HepG2 (cell line): ENCODE measurements around the gene TMEM174. TPM values are rescaled to one million over a fixed set of nuclear protein-coding genes. Genes with fewer than 3 reads are reported as not detected.

Source experiments
- CENPX ChIP-seq: sonication (generic); formaldehyde crosslinking; IDR thresholded peaks from 2 replicates; pipeline ENCODE4 v1.9.0; 2021; ENCODE audit warnings: mild to moderate bottlenecking, missing genetic modification reagents, moderate library complexity
- HDAC2 ChIP-seq: sonication (generic); formaldehyde crosslinking; IDR thresholded peaks from 2 replicates; pipeline ENCODE4 v1.4.0; 2020; ENCODE audit warnings: missing genetic modification reagents
- HNF1B ChIP-seq: sonication (generic); formaldehyde crosslinking; IDR thresholded peaks from 2 replicates; pipeline ENCODE4 v1.5.1; 2020; ENCODE audit warnings: mild to moderate bottlenecking, moderate library complexity, missing genetic modification reagents
- HOXA7 ChIP-seq: sonication (generic); formaldehyde crosslinking; IDR thresholded peaks from 2 replicates; pipeline ENCODE4 v1.8.1; 2022; ENCODE audit warnings: mild to moderate bottlenecking, missing genetic modification reagents, moderate library complexity
- KDM5B ChIP-seq: sonication (generic); formaldehyde crosslinking; IDR thresholded peaks from 2 replicates; pipeline ENCODE4 v1.4.0; 2020; ENCODE audit warnings: missing genetic modification reagents, mild to moderate bottlenecking, borderline replicate concordance
- PHF8 ChIP-seq: sonication (generic); formaldehyde crosslinking; IDR thresholded peaks from 2 replicates; pipeline ENCODE4 v1.5.0; 2020; ENCODE audit warnings: missing genetic modification reagents
- REL ChIP-seq: sonication (generic); formaldehyde crosslinking; conservative IDR thresholded peaks from 2 replicates; pipeline ENCODE4 v1.8.0; 2022; ENCODE audit warnings: mild to moderate bottlenecking, missing genetic modification reagents, moderate library complexity
- RELA ChIP-seq: sonication (generic); formaldehyde crosslinking; IDR thresholded peaks from 2 replicates; pipeline ENCODE4 v1.4.0; 2020; ENCODE audit warnings: missing genetic modification reagents
- SIX4 ChIP-seq: sonication (generic); formaldehyde crosslinking; IDR thresholded peaks from 2 replicates; pipeline ENCODE4 v1.4.0; 2020; ENCODE audit warnings: missing genetic modification reagents
- SMC3 ChIP-seq: IDR thresholded peaks from 2 replicates; pipeline ENCODE4 v1.6.1; 2011; ENCODE audit warnings: low read length, improper control_type of control experiment
- STAG1 ChIP-seq: sonication (generic); formaldehyde crosslinking; IDR thresholded peaks from 2 replicates; pipeline ENCODE4 v1.4.0; 2020; ENCODE audit warnings: missing genetic modification reagents
- TBL1XR1 ChIP-seq: fragments of 150-350 bp; IDR thresholded peaks from 2 replicates; pipeline ENCODE4 v1.6.1; 2014; ENCODE audit warnings: borderline replicate concordance, low read length; ENCODE audit not compliant: partially characterized antibody
- TEAD2 ChIP-seq: sonication (generic); formaldehyde crosslinking; IDR thresholded peaks from 2 replicates; pipeline ENCODE4 v1.9.0; 2021; ENCODE audit warnings: missing genetic modification reagents
- ZBTB7B ChIP-seq: sonication (generic); formaldehyde crosslinking; IDR thresholded peaks from 2 replicates; pipeline ENCODE4 v1.4.0; 2020; ENCODE audit warnings: missing genetic modification reagents
- ZFP36 ChIP-seq: fragments of 150-350 bp; IDR thresholded peaks from 2 replicates; pipeline ENCODE4 v1.6.1; 2018; ENCODE audit warnings: borderline replicate concordance, low read length, low read depth; ENCODE audit not compliant: partially characterized antibody
- ZFP41 ChIP-seq: sonication (generic); formaldehyde crosslinking; IDR thresholded peaks from 2 replicates; pipeline ENCODE4 v1.4.0; 2020; ENCODE audit warnings: mild to moderate bottlenecking, missing genetic modification reagents, borderline replicate concordance
- ZNF136 ChIP-seq: sonication (generic); formaldehyde crosslinking; IDR thresholded peaks from 2 replicates; pipeline ENCODE4 v1.8.1; 2022; ENCODE audit warnings: low read depth, mild to moderate bottlenecking, moderate library complexity, missing genetic modification reagents
- ZNF180 ChIP-seq: sonication (generic); formaldehyde crosslinking; IDR thresholded peaks from 2 replicates; pipeline ENCODE4 v1.4.0; 2020; ENCODE audit warnings: low read depth, missing genetic modification reagents, borderline replicate concordance
- ZNF275 ChIP-seq: sonication (generic); formaldehyde crosslinking; IDR thresholded peaks from 2 replicates; pipeline ENCODE4 v1.8.0; 2022; ENCODE audit warnings: missing genetic modification reagents, mild to moderate bottlenecking, inconsistent platforms, borderline replicate concordance
- ZNF282 ChIP-seq: fragments of 450-650 bp; IDR thresholded peaks from 2 replicates; pipeline ENCODE4 v1.6.1; 2018; ENCODE audit not compliant: partially characterized antibody
- ZNF292 ChIP-seq: sonication (generic); formaldehyde crosslinking; IDR thresholded peaks from 2 replicates; pipeline ENCODE4 v1.8.1; 2022; ENCODE audit warnings: mild to moderate bottlenecking, low read depth, missing genetic modification reagents, borderline replicate concordance
- ZNF550 ChIP-seq: sonication (generic); formaldehyde crosslinking; IDR thresholded peaks from 2 replicates; pipeline ENCODE4 v1.4.0; 2020; ENCODE audit warnings: mild to moderate bottlenecking, missing genetic modification reagents, borderline replicate concordance
- ZNF720 ChIP-seq: sonication (generic); formaldehyde crosslinking; IDR thresholded peaks from 2 replicates; pipeline ENCODE4 v1.4.0; 2020; ENCODE audit warnings: missing genetic modification reagents
- ZNF792 ChIP-seq: IDR thresholded peaks from 2 replicates; pipeline ENCODE4 v1.6.1; 2016
- polyA plus RNA-seq, 8 experiments: library from polyadenylated mRNA; depleted of rRNA in 3 of 8; stranded (reverse) in 7 of 8; unstranded in 1 of 8; fragments of >200 nt; fragmentation: Illumina TruSeq in 4 of 8; extraction: Trizol in 4 of 8; gene quantifications; 2 replicates each; pipeline versions ENCODE4 v1.2.1 to v1.2.3, GENCODE V29; 2011 to 2016; ENCODE audit warnings: low read depth in 4 of 8, missing spikeins in 1 of 8, mixed read lengths in 1 of 8; ENCODE audit not compliant: insufficient read depth in 1 of 8
- total RNA-seq, 5 experiments: library from RNA; depleted of rRNA; stranded (reverse); fragments of >200 nt; fragmentation: Illumina TruSeq; extraction: Trizol; gene quantifications; 2 replicates each; pipeline ENCODE4 v1.2.3, GENCODE V29; 2016; ENCODE audit warnings: low read depth in 1 of 5
- TF ChIP-seq, protein P1 (sequence below): IDR thresholded peaks from 2 replicates; pipeline ENCODE4 v1.6.1; 2012; ENCODE audit warnings: low read depth, low read length, improper control_type of control experiment
- TF ChIP-seq, protein P2 (sequence below): IDR thresholded peaks from 2 replicates; pipeline ENCODE4 v1.6.1; 2018; ENCODE audit warnings: missing genetic modification reagents

The TMEM174 gene
- total and polyA plus RNA-seq, 2 of the 13 experiments (the other 11 are each of a cell fraction or from before 2014, with no cell fraction given) = not detected

GRCh38 chr5:73215891-73216610 is 43.1 kb downstream of the TMEM174 start (continued):
- peak; percentile 34; the same call in 1 of the 2 replicates for TF ChIP-seq HDAC2 (CRISPR knock-in tag)
- peak; percentile 91; the same call in 1 of the 2 replicates for TF ChIP-seq KDM5B
- TF ChIP-seq ZBTB7B (CRISPR knock-in tag) = peak; percentile 28; the same call in 1 of the 2 replicates
- no peak for TF ChIP-seq TEAD2
- TF ChIP-seq ZNF282 = no peak
- 0 out of 2 replicates have a peak, but pooled peaks have one; percentile 54 for TF ChIP-seq ZNF136 (CRISPR knock-in tag)
- TF ChIP-seq TBL1XR1 = no peak
- TF ChIP-seq, protein P1, sequence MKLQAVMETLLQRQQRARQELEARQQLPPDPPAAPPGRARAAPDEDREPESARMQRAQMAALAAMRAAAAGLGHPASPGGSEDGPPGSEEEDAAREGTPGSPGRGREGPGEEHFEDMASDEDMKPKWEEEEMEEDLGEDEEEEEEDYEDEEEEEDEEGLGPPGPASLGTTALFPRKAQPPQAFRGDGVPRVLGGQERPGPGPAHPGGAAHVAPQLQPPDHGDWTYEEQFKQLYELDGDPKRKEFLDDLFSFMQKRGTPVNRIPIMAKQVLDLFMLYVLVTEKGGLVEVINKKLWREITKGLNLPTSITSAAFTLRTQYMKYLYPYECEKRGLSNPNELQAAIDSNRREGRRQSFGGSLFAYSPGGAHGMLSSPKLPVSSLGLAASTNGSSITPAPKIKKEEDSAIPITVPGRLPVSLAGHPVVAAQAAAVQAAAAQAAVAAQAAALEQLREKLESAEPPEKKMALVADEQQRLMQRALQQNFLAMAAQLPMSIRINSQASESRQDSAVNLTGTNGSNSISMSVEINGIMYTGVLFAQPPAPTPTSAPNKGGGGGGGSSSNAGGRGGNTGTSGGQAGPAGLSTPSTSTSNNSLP = no peak
- TF ChIP-seq HOXA7 (CRISPR knock-in tag) = no peak
- no peak for TF ChIP-seq ZNF720 (CRISPR knock-in tag)
- peak; percentile 15 for TF ChIP-seq ZFP36
- TF ChIP-seq REL = 0 out of 2 replicates have a peak, but pooled peaks have one; percentile 54
- no peak for TF ChIP-seq ZNF180 (CRISPR knock-in tag)
- TF ChIP-seq SMC3 = no peak
- peak; percentile 76 for TF ChIP-seq ZNF792 (CRISPR knock-in tag)
- TF ChIP-seq ZNF275 (CRISPR knock-in tag) = 0 out of 2 replicates have a peak, but pooled peaks have one; percentile 40
- no peak for TF ChIP-seq CENPX (CRISPR knock-in tag)
- peak; percentile 50 for TF ChIP-seq PHF8 (CRISPR knock-in tag)
- TF ChIP-seq, protein P2, sequence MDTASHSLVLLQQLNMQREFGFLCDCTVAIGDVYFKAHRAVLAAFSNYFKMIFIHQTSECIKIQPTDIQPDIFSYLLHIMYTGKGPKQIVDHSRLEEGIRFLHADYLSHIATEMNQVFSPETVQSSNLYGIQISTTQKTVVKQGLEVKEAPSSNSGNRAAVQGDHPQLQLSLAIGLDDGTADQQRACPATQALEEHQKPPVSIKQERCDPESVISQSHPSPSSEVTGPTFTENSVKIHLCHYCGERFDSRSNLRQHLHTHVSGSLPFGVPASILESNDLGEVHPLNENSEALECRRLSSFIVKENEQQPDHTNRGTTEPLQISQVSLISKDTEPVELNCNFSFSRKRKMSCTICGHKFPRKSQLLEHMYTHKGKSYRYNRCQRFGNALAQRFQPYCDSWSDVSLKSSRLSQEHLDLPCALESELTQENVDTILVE = 0 out of 2 replicates have a peak, but pooled peaks have one; percentile 57
- peak; percentile 70 for TF ChIP-seq STAG1 (CRISPR knock-in tag)
- TF ChIP-seq ZNF292 (CRISPR knock-in tag) = 0 out of 2 replicates have a peak, but pooled peaks have one; percentile 25
- peak; percentile 90 for TF ChIP-seq HNF1B
- TF ChIP-seq ZFP41 (CRISPR knock-in tag) = peak; percentile 74; the same call in 1 of the 2 replicates
- 0 out of 2 replicates have a peak, but pooled peaks have one; percentile 23 for TF ChIP-seq SIX4 (CRISPR knock-in tag)
- no peak for TF ChIP-seq RELA
- TF ChIP-seq ZNF550 = no peak
